ENCODE data around the gene MAPK8IP1. TPM values are rescaled to one million over a fixed set of nuclear protein-coding genes. Genes with fewer than 3 reads are reported as not detected.

MAPK8IP1 gene
- total and polyA plus RNA-seq, 2 experiments from 2014 or later: 5.9 to 39.4 TPM

- Mint-ChIP-seq H3K4me1 (peaks cover 14% of the 10 kb centered on the region), H3K27ac (peak overlapping the region; percentile 5; the same call in 1 of the 2 replicates), H3K4me3 (no peak overlapping the region), H3K36me3 (ENCODE audit: low read depth) (no peaks in the 10 kb centered on the region; the same call in 2 of the 3 replicates), H3K27me3 (ENCODE audit: insufficient read depth, low read depth, poor library complexity) (peaks cover 4% of the 10 kb centered on the region), H3K9me3 (no peaks in the 10 kb centered on the region)
- peaks cover 12% of the 10 kb centered on the region for H3K4me1 ChIP-seq (ENCODE audit: insufficient read depth)
- H3K4me3 ChIP-seq: no peak overlapping the region
- H3K79me2 ChIP-seq (replicated peaks; ENCODE audit: insufficient read depth): no peaks in the 10 kb centered on the region
- ATAC-seq: no peak
- H4K20me1 ChIP-seq (replicated peaks; ENCODE audit: insufficient read depth): no peaks in the 10 kb centered on the region
- no peak for DNase-seq (ENCODE audit: low spot score)
- no peaks in the 10 kb centered on the region for H3K27me3 ChIP-seq (ENCODE audit: insufficient read depth)
- no peak overlapping the region for H3K4me2 ChIP-seq
- no peak overlapping the region for H2AFZ ChIP-seq
- H3K36me3 ChIP-seq (ENCODE audit: insufficient read depth): no peaks in the 10 kb centered on the region
- H3F3A ChIP-seq (replicated peaks; ENCODE audit: low read depth): no peaks in the 10 kb centered on the region
- no peak for TF ChIP-seq EZH2phosphoT487 (IDR thresholded peaks at IDR 0.05; ENCODE audit: unreplicated experiment)
- no peaks in the 10 kb centered on the region for H3K9me2 ChIP-seq (ENCODE audit: insufficient read depth)
- no peak overlapping the region for H3K27ac ChIP-seq (ENCODE audit: low read depth)
Observed at GRCh38 chr11:45880772-45881570, 4.5 kb upstream of the MAPK8IP1 start.

- H3K27ac ChIP-seq (ENCODE audit: low read depth): no peak overlapping the region
- peaks cover 9% of the 10 kb centered on the region for H3K4me1 Mint-ChIP-seq
- H3K4me3 ChIP-seq: no peak overlapping the region
- no peaks in the 10 kb centered on the region for H4K20me1 ChIP-seq (replicated peaks; ENCODE audit: insufficient read depth)
- peaks cover 9% of the 10 kb centered on the region; the same call in 1 of the 2 replicates for H3K4me1 ChIP-seq (ENCODE audit: insufficient read depth)
- no peaks in the 10 kb centered on the region; the same call in 2 of the 3 replicates for H3K36me3 Mint-ChIP-seq (ENCODE audit: low read depth)
- DNase-seq (ENCODE audit: low spot score) (no peak), ATAC-seq (no peak)
- peaks cover 4% of the 10 kb centered on the region for H3K27me3 Mint-ChIP-seq (ENCODE audit: insufficient read depth, low read depth, poor library complexity)
- no peaks in the 10 kb centered on the region for H3K9me3 Mint-ChIP-seq
- H3K36me3 ChIP-seq (ENCODE audit: insufficient read depth): no peaks in the 10 kb centered on the region
- no peaks in the 10 kb centered on the region for H3K27me3 ChIP-seq (ENCODE audit: insufficient read depth)
- no peak overlapping the region for H2AFZ ChIP-seq
- H3K9me2 ChIP-seq (ENCODE audit: insufficient read depth): no peaks in the 10 kb centered on the region
- H3K79me2 ChIP-seq (replicated peaks; ENCODE audit: insufficient read depth): no peaks in the 10 kb centered on the region
- H3K27ac Mint-ChIP-seq: no peak overlapping the region
- no peaks in the 10 kb centered on the region for H3F3A ChIP-seq (replicated peaks; ENCODE audit: low read depth)
- no peak overlapping the region for H3K4me2 ChIP-seq
- H3K4me3 Mint-ChIP-seq: no peak overlapping the region
- TF ChIP-seq NANOG (IDR thresholded peaks at IDR 0.05; ENCODE audit: borderline replicate concordance) (no peak), CTCF (conservative IDR thresholded peaks at IDR 0.05; ENCODE audit: low read depth in 2 of 2) (no peak), STAT1 (IDR thresholded peaks at IDR 0.05; ENCODE audit: unreplicated experiment) (no peak), REST (IDR thresholded peaks at IDR 0.05; ENCODE audit: unreplicated experiment) (no peak), ZNF331 (CRISPR knock-in tag; IDR thresholded peaks at IDR 0.05; ENCODE audit: low read depth) (no peak), ETS1 (IDR thresholded peaks at IDR 0.05) (no peak), POLR2AphosphoS5 (IDR thresholded peaks at IDR 0.05; ENCODE audit: low read depth) (no peak), EZH2phosphoT487 (IDR thresholded peaks at IDR 0.05; ENCODE audit: unreplicated experiment) (no peak), ZNF114 (CRISPR knock-in tag; IDR thresholded peaks at IDR 0.05) (no peak)
Observed at GRCh38 chr11:45881708-45882368, 3.6 kb upstream of the MAPK8IP1 start.
